MM.1S (cell line): Measurements from ENCODE around the gene ACOXL.

Experiments used
- CTCF ChIP-seq: fragments of 300-600 bp; sonication (generic); IDR thresholded peaks from 2 replicates; pipeline ENCODE4 v1.5.1; 2016; ENCODE audit warnings: antibody characterized with exemption, low read length, mixed read lengths
- EZH2 ChIP-seq: fragments of 300-600 bp; sonication (generic); optimal IDR thresholded peaks from 2 replicates; pipeline ENCODE3; 2017; ENCODE audit warnings: low read depth, mild to moderate bottlenecking, antibody characterized with exemption, low read length, mixed read lengths
- EZH2phosphoT487 ChIP-seq: fragments of 300-600 bp; sonication (generic); IDR thresholded peaks from 2 replicates; pipeline ENCODE4 v1.6.1; 2018; ENCODE audit warnings: antibody characterized with exemption, low read length

- TF ChIP-seq CTCF = no peak
- TF ChIP-seq EZH2 = no peak
- no peak for TF ChIP-seq EZH2phosphoT487
Observed at GRCh38 chr2:110770404-110770958, 38.1 kb downstream of the ACOXL start.
